Right atrium auricular region (tissue), 2 donors: Measurements from ENCODE around the gene WWP2. TPM values are rescaled to one million over a fixed set of nuclear protein-coding genes. Genes with fewer than 3 reads are reported as not detected.
"Not testable (repeated sequence)": the region's sequence is repeated elsewhere in the genome, so short reads cannot be mapped to it uniquely, and the experiment has no call there.

ENCODE experiments used
- DNase-seq: peaks from one replicate; pipeline ENCODE4 v3.0.0-alpha.2; 2019; ENCODE audit warnings: low spot score
- H3K27ac ChIP-seq, 2 donors: fragments of 200-600 bp; sonication (generic); 1 replicate in 1 of 2; 2 replicates in 1 of 2; pipeline ENCODE4 v1.5.1; 2016 to 2019
- H3K27me3 ChIP-seq, 2 donors: fragments of 200-600 bp; sonication (generic); one replicate each; pipeline versions ENCODE4 v1.5.1 to v1.6.0; 2017 to 2019
- H3K36me3 ChIP-seq: fragments of 200-600 bp; sonication (generic); one replicate; pipeline ENCODE4 v1.5.1; 2016
- H3K4me1 ChIP-seq, 2 donors: fragments of 200-600 bp; sonication (generic); one replicate each; pipeline versions ENCODE4 v1.5.1 to v1.6.0; 2017 to 2019
- H3K4me3 ChIP-seq, 2 donors: fragments of 200-600 bp; sonication (generic); 1 replicate in 1 of 2; 2 replicates in 1 of 2; pipeline ENCODE4 v1.5.1; 2017 to 2019; ENCODE audit warnings: mild to moderate bottlenecking in 1 of 2, moderate library complexity in 1 of 2
- H3K9me3 ChIP-seq, 2 donors: fragments of 200-600 bp; sonication (generic); one replicate each; pipeline ENCODE4 v1.5.1; 2019
- total RNA-seq, 2 donors: library from RNA; depleted of rRNA; stranded (reverse); fragments of >200 nt; gene quantifications; one replicate each; pipeline ENCODE4 v1.1.0, GENCODE V29; 2016
- TF ChIP-seq, protein P1 (sequence below), 2 donors: fragments of 200-600 bp; sonication (generic); IDR thresholded peaks; one replicate each; pipeline ENCODE4 v1.5.1; 2019; ENCODE audit warnings: antibody characterized with exemption in 2 of 2

Gene WWP2
- total RNA-seq, 2 donors from 2014 or later, result 16.1 to 21.2 TPM

DNA sequence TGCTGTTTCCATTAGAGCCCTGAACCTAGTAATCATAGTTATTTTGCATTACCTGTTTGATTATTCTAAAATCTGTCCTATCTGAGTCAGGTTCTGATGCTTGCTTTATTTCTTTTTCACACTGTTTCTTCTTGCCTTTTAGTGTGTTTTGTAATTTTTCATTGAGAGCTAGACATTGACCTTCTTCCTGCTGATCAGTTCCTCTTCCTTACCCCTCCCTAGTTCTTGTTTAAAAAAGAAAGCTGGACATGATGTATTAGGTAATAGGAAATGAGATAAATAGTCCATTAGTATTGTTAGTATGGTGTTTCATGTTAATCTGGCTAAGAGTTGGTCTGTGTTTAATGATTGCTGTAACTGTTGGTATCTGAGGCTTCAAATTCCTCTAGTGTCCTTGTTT, 13.4 kb downstream of the WWP2 start:
- Histone ChIP-seq H3K27me3 (no peaks in the 10 kb centered on the region), H3K27ac (no peak overlapping the region), H3K4me1 (peaks cover 0 to 14% of the 10 kb centered on the region in 2 donors), H3K9me3 (peaks cover 0 to 14% of the 10 kb centered on the region in 2 donors), H3K4me3 (no peak overlapping the region), H3K36me3 (no peaks in the 10 kb centered on the region)
- TF ChIP-seq, protein P1, sequence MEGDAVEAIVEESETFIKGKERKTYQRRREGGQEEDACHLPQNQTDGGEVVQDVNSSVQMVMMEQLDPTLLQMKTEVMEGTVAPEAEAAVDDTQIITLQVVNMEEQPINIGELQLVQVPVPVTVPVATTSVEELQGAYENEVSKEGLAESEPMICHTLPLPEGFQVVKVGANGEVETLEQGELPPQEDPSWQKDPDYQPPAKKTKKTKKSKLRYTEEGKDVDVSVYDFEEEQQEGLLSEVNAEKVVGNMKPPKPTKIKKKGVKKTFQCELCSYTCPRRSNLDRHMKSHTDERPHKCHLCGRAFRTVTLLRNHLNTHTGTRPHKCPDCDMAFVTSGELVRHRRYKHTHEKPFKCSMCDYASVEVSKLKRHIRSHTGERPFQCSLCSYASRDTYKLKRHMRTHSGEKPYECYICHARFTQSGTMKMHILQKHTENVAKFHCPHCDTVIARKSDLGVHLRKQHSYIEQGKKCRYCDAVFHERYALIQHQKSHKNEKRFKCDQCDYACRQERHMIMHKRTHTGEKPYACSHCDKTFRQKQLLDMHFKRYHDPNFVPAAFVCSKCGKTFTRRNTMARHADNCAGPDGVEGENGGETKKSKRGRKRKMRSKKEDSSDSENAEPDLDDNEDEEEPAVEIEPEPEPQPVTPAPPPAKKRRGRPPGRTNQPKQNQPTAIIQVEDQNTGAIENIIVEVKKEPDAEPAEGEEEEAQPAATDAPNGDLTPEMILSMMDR (IDR thresholded peaks at IDR 0.05), result no peak
- no peak for DNase-seq

DNA sequence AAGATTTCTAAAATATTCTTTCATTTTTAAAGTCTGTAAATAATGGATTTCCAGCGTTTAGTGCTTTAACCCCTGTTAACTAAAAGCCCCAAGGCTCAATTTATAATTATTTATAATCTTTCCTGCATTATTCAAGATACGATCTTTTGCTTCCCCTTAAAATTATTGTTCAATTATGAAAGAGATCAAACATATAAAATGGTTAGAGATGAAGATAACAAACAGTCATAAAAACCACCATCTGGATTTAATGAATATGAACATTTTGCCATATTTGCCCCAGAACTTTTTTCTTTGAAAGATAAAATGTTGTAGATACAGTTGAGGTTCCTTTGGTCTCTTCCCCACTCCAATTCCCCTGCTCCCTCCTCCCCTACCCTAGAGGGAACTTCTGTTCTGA, 17.6 kb downstream of the WWP2 start:
- no peaks in the 10 kb centered on the region for H3K4me1 ChIP-seq
- TF ChIP-seq, protein P1 (IDR thresholded peaks at IDR 0.05), result no peak
- no peak overlapping the region for H3K27ac ChIP-seq
- no peaks in the 10 kb centered on the region for H3K27me3 ChIP-seq
- DNase-seq, result no peak
- H3K9me3 ChIP-seq, result peaks cover 0 to 14% of the 10 kb centered on the region in 2 donors
- no peaks in the 10 kb centered on the region for H3K36me3 ChIP-seq
- no peak overlapping the region for H3K4me3 ChIP-seq

DNA sequence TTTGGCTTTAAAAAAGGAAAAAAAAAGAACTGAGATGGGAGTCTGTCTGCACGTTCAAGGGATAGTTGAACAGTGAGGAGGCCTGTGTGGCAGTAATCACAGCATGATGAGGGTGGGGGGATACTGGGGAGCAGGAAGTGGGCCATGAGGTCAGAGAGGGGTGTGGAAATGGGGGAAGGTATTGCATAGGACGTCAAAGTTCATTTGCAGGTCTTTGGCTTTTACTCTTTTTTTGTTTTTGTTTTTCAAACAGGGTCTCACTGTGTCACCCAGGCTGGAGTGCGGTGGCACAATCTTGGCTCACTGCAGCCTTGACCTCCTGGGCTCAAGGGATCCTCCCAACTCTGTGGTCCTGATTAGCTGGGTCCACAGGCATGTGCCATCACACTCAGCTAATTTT, 19.0 kb downstream of the WWP2 start:
- no peaks in the 10 kb centered on the region for H3K36me3 ChIP-seq
- H3K27ac ChIP-seq, result no peak overlapping the region
- TF ChIP-seq, protein P1 (IDR thresholded peaks at IDR 0.05), result no peak
- no peaks in the 10 kb centered on the region for H3K4me1 ChIP-seq
- H3K4me3 ChIP-seq, result no peak overlapping the region
- peaks cover 0 to 2% of the 10 kb centered on the region in 2 donors for H3K9me3 ChIP-seq
- H3K27me3 ChIP-seq, result no peaks in the 10 kb centered on the region
- DNase-seq, result no peak

DNA sequence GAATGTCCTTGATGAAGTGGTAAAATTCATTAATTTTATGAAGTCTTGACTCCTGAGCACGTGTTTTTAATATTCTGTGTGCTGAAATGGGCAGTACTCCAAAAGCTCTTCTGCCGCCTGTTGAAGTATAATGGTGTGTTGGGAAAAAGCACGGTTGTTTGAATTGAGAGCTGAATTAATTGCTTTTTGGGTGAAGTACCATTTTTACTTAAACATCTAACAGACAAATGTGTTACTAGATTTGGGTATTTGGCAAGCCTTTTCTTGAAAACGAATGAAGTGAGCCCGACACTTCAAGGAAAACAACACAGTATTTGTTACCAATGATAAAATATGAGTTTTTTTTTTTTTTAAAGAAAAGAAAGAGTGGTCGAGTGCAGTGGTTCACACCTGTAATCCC, 22.5 kb downstream of the WWP2 start:
- TF ChIP-seq, protein P1 (IDR thresholded peaks at IDR 0.05), result no peak
- Histone ChIP-seq H3K27ac (no peak overlapping the region), H3K9me3 (no peaks in the 10 kb centered on the region), H3K4me3 (no peak overlapping the region), H3K4me1 (no peaks in the 10 kb centered on the region), H3K36me3 (peaks cover 11% of the 10 kb centered on the region), H3K27me3 (no peaks in the 10 kb centered on the region)
- no peak for DNase-seq

DNA sequence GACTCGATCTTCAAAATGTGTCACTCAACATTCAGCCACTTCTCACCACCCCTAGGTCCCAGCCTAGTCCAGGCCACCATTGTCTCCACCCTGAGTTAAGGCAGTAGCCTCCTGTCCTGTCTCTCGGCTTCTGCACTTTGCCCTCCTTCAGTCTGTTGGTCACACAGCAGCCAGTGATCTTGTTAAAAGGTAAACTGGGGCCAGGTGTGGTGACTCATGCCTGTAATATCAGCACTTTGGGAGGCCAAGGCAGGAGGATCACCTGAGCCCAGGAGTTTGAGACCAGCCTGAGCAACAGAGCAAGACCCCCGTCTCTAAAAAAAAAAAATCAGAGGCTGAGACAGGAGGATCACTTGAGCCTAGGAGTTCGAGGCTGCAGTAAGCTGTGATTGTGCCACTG, 25.8 kb downstream of the WWP2 start:
- no peak for DNase-seq
- Histone ChIP-seq H3K4me1 (no peaks in the 10 kb centered on the region), H3K27me3 (no peaks in the 10 kb centered on the region), H3K27ac (no peak overlapping the region), H3K4me3 (no peak overlapping the region), H3K36me3 (peaks cover 11% of the 10 kb centered on the region), H3K9me3 (no peaks in the 10 kb centered on the region)
- TF ChIP-seq, protein P1 (IDR thresholded peaks at IDR 0.05), result no peak

DNA sequence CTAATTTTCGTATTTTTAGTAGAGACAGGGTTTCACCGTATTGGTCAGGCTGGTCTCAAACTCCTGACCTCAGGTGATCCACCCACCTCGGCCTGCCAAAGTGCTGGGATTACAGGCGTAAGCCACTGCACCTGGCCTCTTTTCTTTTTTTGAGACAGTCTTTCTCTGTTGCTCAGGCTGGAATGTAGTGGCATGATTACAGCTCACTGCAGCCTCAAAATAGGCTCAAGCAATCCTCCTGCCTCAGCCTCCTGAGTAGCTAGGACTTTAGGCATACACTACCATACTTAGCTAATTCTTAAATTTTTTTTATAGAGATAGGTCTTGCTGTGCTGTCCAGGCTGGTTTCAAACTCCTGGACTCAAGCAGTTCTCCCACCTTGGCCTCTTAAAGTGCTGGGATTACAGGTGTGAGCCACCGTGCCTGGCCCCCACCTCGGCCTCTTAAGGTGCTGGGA, 29.3 kb downstream of the WWP2 start:
- not testable (repeated sequence) for H3K4me3 ChIP-seq, H3K27me3 ChIP-seq, H3K9me3 ChIP-seq, H3K4me1 ChIP-seq, DNase-seq, H3K27ac ChIP-seq
- H3K36me3 ChIP-seq, result peaks cover 11% of the 10 kb centered on the region
